ENCODE data around the gene ADRB2.

GRCh38 chr5:148858547-148858946 is 32.1 kb downstream of the ADRB2 start:
- TF ChIP-seq CTCF (IDR thresholded peaks at IDR 0.05) (no peak), RCOR1 (IDR thresholded peaks at IDR 0.05; ENCODE audit: low read depth, low read length) (no peak), REST (IDR thresholded peaks at IDR 0.05) (no peak), EP300 (IDR thresholded peaks at IDR 0.05) (no peak), RFX5 (IDR thresholded peaks at IDR 0.05) (no peak), CHD4 (IDR thresholded peaks at IDR 0.05; ENCODE audit: borderline replicate concordance) (no peak), NR3C1 (IDR thresholded peaks at IDR 0.05) (no peak), BHLHE40 (IDR thresholded peaks at IDR 0.05; ENCODE audit: low read depth, low read length) (no peak), SMC3 (IDR thresholded peaks at IDR 0.05) (no peak), EHF (CRISPR knock-in tag; IDR thresholded peaks at IDR 0.05) (no peak), RAD21 (conservative IDR thresholded peaks at IDR 0.05 in 1 of 2, IDR thresholded peaks at IDR 0.05 in 1 of 2) (no peak), USF2 (IDR thresholded peaks at IDR 0.05) (no peak), MAFK (IDR thresholded peaks at IDR 0.05; ENCODE audit: partially characterized antibody) (no peak)

All from A549 (cell line).